Hepatocyte (in vitro differentiated cells): ENCODE data around the gene PTH1R.

ENCODE experiments used
- EZH2 ChIP-seq: fragments of 200-600 bp; sonication (generic); IDR thresholded peaks from 2 replicates; pipeline ENCODE4 v1.6.1; 2016; ENCODE audit warnings: antibody characterized with exemption, mild to moderate bottlenecking, borderline replicate concordance
- EZH2phosphoT487 ChIP-seq: fragments of 200-600 bp; sonication (generic); IDR thresholded peaks from one replicate; pipeline ENCODE4 v1.6.1; 2018; ENCODE audit warnings: antibody characterized with exemption, mild to moderate bottlenecking, low read depth, moderate library complexity; ENCODE audit not compliant: unreplicated experiment, severe bottlenecking
- TF ChIP-seq, protein P1 (sequence below): fragments of 200-600 bp; sonication (generic); IDR thresholded peaks from 2 replicates; pipeline ENCODE4 v1.5.1; 2016; ENCODE audit warnings: antibody characterized with exemption, mild to moderate bottlenecking; ENCODE audit not compliant: poor library complexity

DNA sequence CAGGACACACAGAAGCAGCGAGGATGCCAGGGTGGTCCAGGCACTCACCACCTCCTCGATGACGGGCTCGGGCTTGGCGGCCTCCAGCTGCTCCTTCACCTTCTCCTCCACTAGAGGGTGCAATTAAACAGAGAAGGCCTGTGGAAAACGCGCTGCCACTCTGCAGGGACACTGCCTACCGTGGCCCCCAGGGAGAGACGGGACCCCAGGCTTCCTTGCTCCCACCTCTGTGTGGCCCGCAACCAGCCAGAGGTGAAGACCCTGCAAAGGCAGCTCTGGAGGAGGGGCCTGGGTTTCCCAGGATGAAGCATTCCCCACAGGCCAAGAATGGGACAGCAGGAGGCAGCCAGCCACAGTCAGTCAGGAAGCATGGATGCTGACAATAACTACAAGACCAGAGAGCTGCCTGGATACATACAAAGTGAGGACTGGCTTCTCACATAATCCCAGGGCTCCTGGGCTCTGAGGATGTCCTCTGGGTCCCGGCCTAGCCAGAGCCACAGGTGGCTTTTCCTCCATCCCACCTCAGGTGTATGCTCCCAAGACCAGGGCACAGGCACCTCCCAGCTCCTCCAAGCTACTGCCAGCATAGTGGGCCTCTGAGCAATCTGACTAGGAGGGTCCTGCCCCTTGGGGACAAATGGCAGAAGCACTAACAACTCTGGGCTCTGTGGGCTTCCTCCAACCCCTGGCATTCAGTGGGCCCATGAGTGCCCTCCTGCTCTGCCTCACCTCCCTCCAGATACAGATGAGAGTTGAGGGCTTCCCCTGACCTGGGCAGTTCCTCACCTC is 46.2 kb downstream of the PTH1R start:
- TF ChIP-seq EZH2, result no peak
- TF ChIP-seq, protein P1, sequence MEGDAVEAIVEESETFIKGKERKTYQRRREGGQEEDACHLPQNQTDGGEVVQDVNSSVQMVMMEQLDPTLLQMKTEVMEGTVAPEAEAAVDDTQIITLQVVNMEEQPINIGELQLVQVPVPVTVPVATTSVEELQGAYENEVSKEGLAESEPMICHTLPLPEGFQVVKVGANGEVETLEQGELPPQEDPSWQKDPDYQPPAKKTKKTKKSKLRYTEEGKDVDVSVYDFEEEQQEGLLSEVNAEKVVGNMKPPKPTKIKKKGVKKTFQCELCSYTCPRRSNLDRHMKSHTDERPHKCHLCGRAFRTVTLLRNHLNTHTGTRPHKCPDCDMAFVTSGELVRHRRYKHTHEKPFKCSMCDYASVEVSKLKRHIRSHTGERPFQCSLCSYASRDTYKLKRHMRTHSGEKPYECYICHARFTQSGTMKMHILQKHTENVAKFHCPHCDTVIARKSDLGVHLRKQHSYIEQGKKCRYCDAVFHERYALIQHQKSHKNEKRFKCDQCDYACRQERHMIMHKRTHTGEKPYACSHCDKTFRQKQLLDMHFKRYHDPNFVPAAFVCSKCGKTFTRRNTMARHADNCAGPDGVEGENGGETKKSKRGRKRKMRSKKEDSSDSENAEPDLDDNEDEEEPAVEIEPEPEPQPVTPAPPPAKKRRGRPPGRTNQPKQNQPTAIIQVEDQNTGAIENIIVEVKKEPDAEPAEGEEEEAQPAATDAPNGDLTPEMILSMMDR, result peak; percentile 66
- TF ChIP-seq EZH2phosphoT487, result no peak
